Thoracic aorta (tissue), 2 donors: Measurements from ENCODE around the gene GPC5. TPM values are rescaled to one million over a fixed set of nuclear protein-coding genes. Genes with fewer than 3 reads are reported as not detected.

ENCODE experiments used
- ATAC-seq: fragments of 150-250 bp; one replicate; pipeline ENCODE4 v1.8.0; 2017; ENCODE audit warnings: low read depth; ENCODE audit not compliant: insufficient number of reproducible peaks, low FRiP score
- DNase-seq: peaks from one replicate; pipeline ENCODE4 v3.0.0-alpha.2; 2020; ENCODE audit warnings: low spot score
- H3K27ac ChIP-seq, 2 donors: fragments of 200-600 bp; sonication (generic); 1 replicate in 1 of 2; 2 replicates in 1 of 2; pipeline ENCODE4 v1.5.1; 2016; ENCODE audit warnings: mild to moderate bottlenecking in 2 of 2, moderate library complexity in 2 of 2
- H3K27me3 ChIP-seq: fragments of 200-600 bp; sonication (generic); replicated peaks from 2 replicates; pipeline ENCODE4 v1.6.0; 2016; ENCODE audit warnings: mild to moderate bottlenecking; ENCODE audit not compliant: insufficient read depth
- H3K36me3 ChIP-seq: fragments of 200-600 bp; sonication (generic); one replicate; pipeline ENCODE4 v1.5.1; 2016
- H3K4me1 ChIP-seq, 2 donors: fragments of 200-600 bp; sonication (generic); 1 replicate in 1 of 2; 2 replicates in 1 of 2; pipeline versions ENCODE4 v1.5.1 to v1.6.0; 2016; ENCODE audit warnings: low read depth in 2 of 2, mild to moderate bottlenecking in 1 of 2; ENCODE audit not compliant: control insufficient read depth in 1 of 2
- H3K4me3 ChIP-seq: fragments of 200-600 bp; sonication (generic); 2 replicates; pipeline ENCODE4 v1.5.1; 2016; ENCODE audit warnings: mild to moderate bottlenecking
- H3K9me3 ChIP-seq: fragments of 200-600 bp; sonication (generic); 2 replicates; pipeline ENCODE4 v1.5.1; 2016
- total RNA-seq, 2 donors: library from RNA; depleted of rRNA; stranded (reverse); fragments of >200 nt; gene quantifications; one replicate each; pipeline versions ENCODE4 v1.1.0 to v1.2.3, GENCODE V29; 2016
- TF ChIP-seq, protein P1 (sequence below): fragments of 200-600 bp; sonication (generic); IDR thresholded peaks from one replicate; pipeline ENCODE4 v1.5.1; 2019; ENCODE audit warnings: antibody characterized with exemption

Gene GPC5
- total RNA-seq, 2 donors from 2014 or later: 3.3 TPM; not detected in 1

DNA sequence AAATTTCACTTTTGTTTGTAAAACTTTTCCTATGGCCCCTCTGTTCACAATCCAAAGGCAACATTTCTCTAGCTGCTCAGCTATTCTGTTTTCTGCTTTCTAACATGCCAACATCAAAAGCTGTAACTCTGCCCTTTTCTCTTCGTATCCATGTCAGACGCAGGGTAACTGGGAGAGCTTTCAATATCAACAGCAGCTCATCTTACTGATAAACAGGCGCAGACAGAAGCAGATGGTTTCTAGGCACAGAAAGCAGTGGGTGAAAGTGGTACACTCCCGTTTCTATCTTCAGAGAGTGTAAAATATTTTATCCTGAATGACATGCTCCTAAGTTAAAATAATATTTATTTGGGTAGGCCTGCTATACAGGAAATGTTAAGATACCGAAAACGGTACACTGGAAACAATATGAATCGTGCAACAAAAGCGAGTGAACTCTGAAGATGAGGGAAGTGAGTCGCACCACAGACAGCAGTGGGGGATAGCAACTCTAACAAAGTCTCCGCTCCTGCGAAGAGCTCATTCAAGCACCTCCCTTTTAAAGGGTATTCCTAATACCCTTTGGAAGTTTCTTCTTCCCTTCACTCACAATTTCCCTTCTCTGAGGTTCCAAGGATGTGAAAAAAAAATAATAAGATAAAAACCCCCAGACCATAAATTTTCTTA is 798.3 kb downstream of the GPC5 start:
- Histone ChIP-seq H3K27me3 (no peaks in the 10 kb centered on the region), H3K9me3 (no peaks in the 10 kb centered on the region), H3K4me1 (no peaks in the 10 kb centered on the region), H3K4me3 (no peak overlapping the region), H3K36me3 (no peaks in the 10 kb centered on the region), H3K27ac (no peak overlapping the region)
- ATAC-seq (no peak), DNase-seq (no peak)
- TF ChIP-seq, protein P1, sequence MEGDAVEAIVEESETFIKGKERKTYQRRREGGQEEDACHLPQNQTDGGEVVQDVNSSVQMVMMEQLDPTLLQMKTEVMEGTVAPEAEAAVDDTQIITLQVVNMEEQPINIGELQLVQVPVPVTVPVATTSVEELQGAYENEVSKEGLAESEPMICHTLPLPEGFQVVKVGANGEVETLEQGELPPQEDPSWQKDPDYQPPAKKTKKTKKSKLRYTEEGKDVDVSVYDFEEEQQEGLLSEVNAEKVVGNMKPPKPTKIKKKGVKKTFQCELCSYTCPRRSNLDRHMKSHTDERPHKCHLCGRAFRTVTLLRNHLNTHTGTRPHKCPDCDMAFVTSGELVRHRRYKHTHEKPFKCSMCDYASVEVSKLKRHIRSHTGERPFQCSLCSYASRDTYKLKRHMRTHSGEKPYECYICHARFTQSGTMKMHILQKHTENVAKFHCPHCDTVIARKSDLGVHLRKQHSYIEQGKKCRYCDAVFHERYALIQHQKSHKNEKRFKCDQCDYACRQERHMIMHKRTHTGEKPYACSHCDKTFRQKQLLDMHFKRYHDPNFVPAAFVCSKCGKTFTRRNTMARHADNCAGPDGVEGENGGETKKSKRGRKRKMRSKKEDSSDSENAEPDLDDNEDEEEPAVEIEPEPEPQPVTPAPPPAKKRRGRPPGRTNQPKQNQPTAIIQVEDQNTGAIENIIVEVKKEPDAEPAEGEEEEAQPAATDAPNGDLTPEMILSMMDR: no peak

DNA sequence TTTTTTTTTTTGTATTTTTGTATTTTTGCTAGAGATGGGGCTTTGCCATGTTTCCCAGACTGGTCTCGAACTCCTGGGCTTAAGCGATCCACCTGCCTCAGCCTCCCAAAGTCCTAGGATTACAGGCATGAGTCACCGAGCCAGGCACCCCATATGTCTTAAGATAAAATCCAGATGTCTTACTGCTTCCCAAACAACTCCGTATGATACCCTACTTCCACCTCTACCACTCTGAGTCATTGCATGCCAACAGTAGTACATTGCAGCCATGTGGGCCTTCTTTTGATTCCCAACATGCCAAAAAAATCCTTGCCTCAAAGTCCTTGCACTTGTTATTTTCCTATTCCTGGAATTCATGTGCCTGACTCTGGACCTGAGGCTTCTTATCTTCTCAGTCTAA is 799.2 kb downstream of the GPC5 start:
- Histone ChIP-seq H3K4me3 (no peak overlapping the region), H3K27ac (no peak overlapping the region), H3K4me1 (no peaks in the 10 kb centered on the region), H3K27me3 (no peaks in the 10 kb centered on the region), H3K9me3 (no peaks in the 10 kb centered on the region), H3K36me3 (no peaks in the 10 kb centered on the region)
- DNase-seq (no peak), ATAC-seq (no peak)
- TF ChIP-seq, protein P1: no peak

DNA sequence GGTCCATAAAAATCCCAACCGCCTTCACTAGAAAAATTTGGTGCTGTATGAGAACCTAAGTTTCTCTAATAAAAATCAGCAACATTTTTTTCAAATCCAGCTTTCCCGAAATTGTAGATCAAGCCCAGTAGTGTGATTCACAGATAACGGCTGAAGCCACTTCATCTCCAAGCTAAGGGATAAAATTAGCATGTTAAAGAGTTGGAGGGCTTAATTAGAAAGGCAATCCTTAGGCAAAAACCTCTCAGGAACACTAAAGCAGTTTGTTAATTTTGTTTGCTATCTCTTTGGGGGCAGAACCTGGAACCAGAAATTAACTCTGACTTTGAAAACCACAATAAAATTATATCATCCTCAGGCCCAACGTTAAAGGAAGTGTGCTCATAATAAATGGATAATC is 820.2 kb downstream of the GPC5 start:
- Histone ChIP-seq H3K27ac (no peak overlapping the region), H3K27me3 (no peaks in the 10 kb centered on the region), H3K4me1 (no peaks in the 10 kb centered on the region), H3K9me3 (no peaks in the 10 kb centered on the region), H3K4me3 (no peak overlapping the region), H3K36me3 (no peaks in the 10 kb centered on the region)
- TF ChIP-seq, protein P1: no peak
- ATAC-seq (no peak), DNase-seq (no peak)

DNA sequence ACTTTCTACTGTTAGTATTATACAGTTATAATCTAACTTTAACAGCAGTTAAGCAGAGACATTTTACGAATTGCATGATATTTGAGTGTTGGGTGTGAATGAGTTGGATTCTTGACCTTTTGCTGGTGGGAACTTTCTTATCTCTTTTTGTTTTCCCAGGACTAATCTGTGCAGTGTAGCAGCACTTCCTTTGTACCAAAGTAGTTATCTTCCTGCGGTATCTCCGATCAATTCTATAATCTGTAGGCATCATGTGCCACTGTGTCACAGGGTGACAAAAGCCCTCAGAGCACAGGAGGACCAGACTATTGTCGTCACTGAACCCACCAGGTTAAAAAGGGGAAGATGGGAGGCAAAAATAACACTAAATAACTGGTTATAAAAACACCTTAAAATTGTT is 823.5 kb downstream of the GPC5 start:
- no peak for ATAC-seq
- Histone ChIP-seq H3K27me3 (no peaks in the 10 kb centered on the region), H3K9me3 (no peaks in the 10 kb centered on the region), H3K4me3 (no peak overlapping the region), H3K4me1 (peaks cover 0 to 11% of the 10 kb centered on the region in 2 donors), H3K36me3 (no peaks in the 10 kb centered on the region), H3K27ac (no peak overlapping the region)
- DNase-seq: no peak
- TF ChIP-seq, protein P1: no peak

DNA sequence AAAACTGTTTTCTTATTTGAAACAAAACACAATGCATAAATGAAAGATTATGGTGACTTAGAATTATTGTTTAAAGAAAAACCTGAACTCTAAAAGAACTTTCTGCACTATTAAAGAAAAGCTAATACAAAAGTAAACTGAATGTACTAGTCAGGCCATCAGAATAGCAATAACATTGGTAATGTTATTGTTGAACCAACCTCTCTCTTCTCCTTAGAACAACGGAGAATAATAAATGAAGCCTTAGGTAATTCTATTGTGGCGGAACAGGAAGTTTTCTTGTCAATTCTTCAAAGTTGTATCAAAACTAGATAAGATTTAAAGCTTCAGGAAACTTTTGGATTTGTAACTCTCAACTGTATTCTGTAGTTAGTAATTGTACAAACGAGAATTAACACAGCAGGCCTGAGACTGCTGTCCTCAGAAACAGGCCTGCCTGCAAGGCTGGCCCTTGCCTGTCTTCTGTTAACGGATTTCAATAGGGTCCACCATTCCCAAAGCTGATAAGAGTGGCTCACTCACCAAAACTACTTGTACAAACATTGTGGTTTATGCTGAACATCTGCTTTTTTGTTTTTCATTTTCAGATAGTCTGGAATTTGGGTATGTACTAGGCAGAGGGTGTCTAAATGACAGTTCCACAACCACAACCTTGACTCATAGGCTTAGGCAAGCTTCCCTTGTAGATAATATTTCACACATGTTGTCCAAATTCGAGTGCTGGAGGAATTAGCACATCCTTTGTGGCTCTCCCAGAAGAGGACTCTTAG is 825.8 kb downstream of the GPC5 start:
- DNase-seq (no peak), ATAC-seq (no peak)
- TF ChIP-seq, protein P1: no peak
- peaks cover 0 to 11% of the 10 kb centered on the region in 2 donors for H3K4me1 ChIP-seq
- no peaks in the 10 kb centered on the region for H3K27me3 ChIP-seq
- no peaks in the 10 kb centered on the region for H3K36me3 ChIP-seq
- H3K4me3 ChIP-seq: no peak overlapping the region
- no peaks in the 10 kb centered on the region for H3K9me3 ChIP-seq
- H3K27ac ChIP-seq: no peak overlapping the region
